HL-60 (cell line): ENCODE data around the gene GRIP2.

Experiments
- DNase-seq, 2 experiments: peaks; one replicate each; pipeline ENCODE4 v3.0.0-alpha.2; 2010 to 2020; ENCODE audit warnings: low read depth in 1 of 2, low spot score in 1 of 2
- H3K27ac ChIP-seq: fragments of 250-450 bp; sonication (Bioruptor Pico); replicated peaks from 2 replicates; pipeline ENCODE4 v1.5.1; 2020; ENCODE audit warnings: mild to moderate bottlenecking, moderate library complexity
- H3K27me3 ChIP-seq: fragments of 250-450 bp; sonication (Bioruptor Pico); 2 replicates; pipeline ENCODE4 v1.5.1; 2021; ENCODE audit warnings: mild to moderate bottlenecking, moderate library complexity; ENCODE audit not compliant: insufficient read depth, poor library complexity, severe bottlenecking
- H3K4me3 ChIP-seq: replicated peaks from 2 replicates; pipeline ENCODE4 v1.5.1; 2011; ENCODE audit warnings: mild to moderate bottlenecking, control low read depth, low read length; ENCODE audit not compliant: insufficient read depth
- GABPA ChIP-seq: IDR thresholded peaks from 2 replicates; pipeline ENCODE4 v1.6.1; 2012; ENCODE audit warnings: low read depth
- POLR2AphosphoS5 ChIP-seq: IDR thresholded peaks from 2 replicates; pipeline ENCODE4 v1.6.1; 2012; ENCODE audit warnings: low read depth
- SPI1 ChIP-seq: IDR thresholded peaks from 2 replicates; pipeline ENCODE4 v1.6.1; 2012; ENCODE audit warnings: low read depth, mild to moderate bottlenecking, borderline replicate concordance
- TF ChIP-seq, protein P1 (sequence below): IDR thresholded peaks from one replicate; pipeline ENCODE4 v1.5.1; 2011; ENCODE audit warnings: low read length, control low read depth, inconsistent platforms; ENCODE audit not compliant: insufficient read depth
- TF ChIP-seq, protein P2 (sequence below): IDR thresholded peaks from 2 replicates; pipeline ENCODE4 v1.6.1; 2012; ENCODE audit warnings: low read depth; ENCODE audit not compliant: insufficient replicate concordance

Gene GRIP2

DNA sequence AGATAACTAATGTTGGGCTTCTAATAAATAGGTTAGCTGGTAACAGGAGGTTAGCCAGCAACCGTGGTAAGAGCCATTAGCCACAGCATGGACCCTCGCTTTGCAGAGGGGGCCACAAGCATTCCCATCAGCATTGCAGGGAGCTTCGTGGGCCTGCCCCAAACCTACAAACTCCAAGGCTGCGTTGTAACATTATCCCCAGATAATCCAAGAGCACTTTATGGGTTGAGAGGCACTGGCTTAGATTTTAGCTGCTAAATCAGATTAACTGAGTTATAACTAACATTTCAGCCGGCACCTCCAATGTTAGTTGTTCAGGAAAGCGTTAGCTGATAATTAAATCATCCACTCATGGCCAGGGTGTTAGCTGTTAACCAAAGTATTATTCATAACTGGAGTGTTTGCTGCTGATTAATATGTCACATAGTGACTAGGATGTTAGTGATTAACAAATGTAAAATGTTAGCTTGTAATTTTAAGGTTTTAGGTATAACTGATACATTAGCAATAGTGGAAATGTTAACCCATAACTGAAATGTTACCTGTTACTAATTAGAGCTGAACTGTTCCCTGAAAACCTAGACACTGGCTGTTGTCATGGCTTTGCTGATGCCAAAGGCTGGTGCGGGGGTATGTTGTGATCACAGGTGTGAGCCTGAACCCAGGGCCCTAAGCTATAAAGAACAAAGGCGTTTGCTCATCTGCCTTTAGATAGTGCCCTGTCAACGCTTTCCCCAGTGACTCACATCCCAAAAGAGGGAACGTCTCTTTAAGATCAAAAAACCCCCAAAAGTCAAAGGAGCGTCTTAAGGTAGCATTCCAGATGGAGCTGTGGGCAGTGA lies 81.5 kb downstream of the GRIP2 start:
- no peak overlapping the region for H3K27ac ChIP-seq
- no peak for DNase-seq
- H3K4me3 ChIP-seq: no peak overlapping the region
- TF ChIP-seq, protein P1, sequence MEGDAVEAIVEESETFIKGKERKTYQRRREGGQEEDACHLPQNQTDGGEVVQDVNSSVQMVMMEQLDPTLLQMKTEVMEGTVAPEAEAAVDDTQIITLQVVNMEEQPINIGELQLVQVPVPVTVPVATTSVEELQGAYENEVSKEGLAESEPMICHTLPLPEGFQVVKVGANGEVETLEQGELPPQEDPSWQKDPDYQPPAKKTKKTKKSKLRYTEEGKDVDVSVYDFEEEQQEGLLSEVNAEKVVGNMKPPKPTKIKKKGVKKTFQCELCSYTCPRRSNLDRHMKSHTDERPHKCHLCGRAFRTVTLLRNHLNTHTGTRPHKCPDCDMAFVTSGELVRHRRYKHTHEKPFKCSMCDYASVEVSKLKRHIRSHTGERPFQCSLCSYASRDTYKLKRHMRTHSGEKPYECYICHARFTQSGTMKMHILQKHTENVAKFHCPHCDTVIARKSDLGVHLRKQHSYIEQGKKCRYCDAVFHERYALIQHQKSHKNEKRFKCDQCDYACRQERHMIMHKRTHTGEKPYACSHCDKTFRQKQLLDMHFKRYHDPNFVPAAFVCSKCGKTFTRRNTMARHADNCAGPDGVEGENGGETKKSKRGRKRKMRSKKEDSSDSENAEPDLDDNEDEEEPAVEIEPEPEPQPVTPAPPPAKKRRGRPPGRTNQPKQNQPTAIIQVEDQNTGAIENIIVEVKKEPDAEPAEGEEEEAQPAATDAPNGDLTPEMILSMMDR: no peak
- TF ChIP-seq, protein P2, sequence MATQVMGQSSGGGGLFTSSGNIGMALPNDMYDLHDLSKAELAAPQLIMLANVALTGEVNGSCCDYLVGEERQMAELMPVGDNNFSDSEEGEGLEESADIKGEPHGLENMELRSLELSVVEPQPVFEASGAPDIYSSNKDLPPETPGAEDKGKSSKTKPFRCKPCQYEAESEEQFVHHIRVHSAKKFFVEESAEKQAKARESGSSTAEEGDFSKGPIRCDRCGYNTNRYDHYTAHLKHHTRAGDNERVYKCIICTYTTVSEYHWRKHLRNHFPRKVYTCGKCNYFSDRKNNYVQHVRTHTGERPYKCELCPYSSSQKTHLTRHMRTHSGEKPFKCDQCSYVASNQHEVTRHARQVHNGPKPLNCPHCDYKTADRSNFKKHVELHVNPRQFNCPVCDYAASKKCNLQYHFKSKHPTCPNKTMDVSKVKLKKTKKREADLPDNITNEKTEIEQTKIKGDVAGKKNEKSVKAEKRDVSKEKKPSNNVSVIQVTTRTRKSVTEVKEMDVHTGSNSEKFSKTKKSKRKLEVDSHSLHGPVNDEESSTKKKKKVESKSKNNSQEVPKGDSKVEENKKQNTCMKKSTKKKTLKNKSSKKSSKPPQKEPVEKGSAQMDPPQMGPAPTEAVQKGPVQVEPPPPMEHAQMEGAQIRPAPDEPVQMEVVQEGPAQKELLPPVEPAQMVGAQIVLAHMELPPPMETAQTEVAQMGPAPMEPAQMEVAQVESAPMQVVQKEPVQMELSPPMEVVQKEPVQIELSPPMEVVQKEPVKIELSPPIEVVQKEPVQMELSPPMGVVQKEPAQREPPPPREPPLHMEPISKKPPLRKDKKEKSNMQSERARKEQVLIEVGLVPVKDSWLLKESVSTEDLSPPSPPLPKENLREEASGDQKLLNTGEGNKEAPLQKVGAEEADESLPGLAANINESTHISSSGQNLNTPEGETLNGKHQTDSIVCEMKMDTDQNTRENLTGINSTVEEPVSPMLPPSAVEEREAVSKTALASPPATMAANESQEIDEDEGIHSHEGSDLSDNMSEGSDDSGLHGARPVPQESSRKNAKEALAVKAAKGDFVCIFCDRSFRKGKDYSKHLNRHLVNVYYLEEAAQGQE: no peak
- TF ChIP-seq GABPA (no peak), POLR2AphosphoS5 (no peak), SPI1 (no peak)
- no peaks in the 10 kb centered on the region for H3K27me3 ChIP-seq

DNA sequence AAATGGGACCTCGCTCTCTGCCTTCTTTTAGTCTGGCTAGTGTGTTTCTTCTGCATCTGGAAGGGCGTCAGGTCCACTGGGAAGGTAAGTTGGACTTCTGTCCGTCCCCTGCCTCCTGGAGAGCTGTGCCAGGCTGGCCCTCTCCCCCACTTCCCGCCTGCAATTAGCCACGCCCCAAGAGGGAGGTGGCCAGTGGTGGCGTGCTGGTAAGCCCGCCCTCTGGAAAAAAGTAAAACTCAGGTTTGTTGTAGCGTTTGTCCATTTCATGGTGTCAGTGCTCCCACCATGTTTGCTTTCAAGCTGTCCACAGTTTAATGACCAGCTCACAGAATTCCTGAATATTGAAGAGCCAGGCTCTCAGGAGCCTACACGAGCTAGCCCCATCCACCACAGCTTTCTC lies 82.1 kb downstream of the GRIP2 start:
- Histone ChIP-seq H3K27ac (no peak overlapping the region), H3K27me3 (no peaks in the 10 kb centered on the region), H3K4me3 (no peak overlapping the region)
- TF ChIP-seq POLR2AphosphoS5: no peak
- TF ChIP-seq, protein P1: no peak
- TF ChIP-seq SPI1: no peak
- TF ChIP-seq, protein P2: no peak
- TF ChIP-seq GABPA: no peak
- DNase-seq: no peak

DNA sequence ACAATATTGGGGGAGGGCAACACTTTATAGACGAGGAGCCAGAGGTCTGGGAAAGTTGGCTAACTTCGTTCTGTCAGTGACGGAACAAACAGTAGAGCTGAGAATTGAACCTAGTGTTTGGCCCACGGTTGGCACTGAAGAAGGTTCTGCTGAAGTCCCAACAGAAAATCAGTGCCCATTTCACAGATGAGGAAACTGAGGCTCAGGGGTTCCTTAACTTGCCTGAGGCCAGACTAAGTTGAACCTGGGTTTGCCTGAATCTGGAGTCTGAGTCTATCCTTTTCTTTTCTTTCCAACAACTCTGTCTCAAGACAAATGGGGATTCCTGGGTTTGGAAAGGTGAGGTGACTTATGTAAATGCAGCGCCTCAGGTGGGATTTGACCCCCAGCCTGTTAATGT lies 82.7 kb downstream of the GRIP2 start:
- Histone ChIP-seq H3K27ac (no peak overlapping the region), H3K4me3 (no peak overlapping the region), H3K27me3 (no peaks in the 10 kb centered on the region)
- TF ChIP-seq POLR2AphosphoS5 (no peak), GABPA (no peak), SPI1 (no peak)
- TF ChIP-seq, protein P1: no peak
- TF ChIP-seq, protein P2: no peak
- DNase-seq: no peak
